ENCODE data around the gene OSBP.

DNA sequence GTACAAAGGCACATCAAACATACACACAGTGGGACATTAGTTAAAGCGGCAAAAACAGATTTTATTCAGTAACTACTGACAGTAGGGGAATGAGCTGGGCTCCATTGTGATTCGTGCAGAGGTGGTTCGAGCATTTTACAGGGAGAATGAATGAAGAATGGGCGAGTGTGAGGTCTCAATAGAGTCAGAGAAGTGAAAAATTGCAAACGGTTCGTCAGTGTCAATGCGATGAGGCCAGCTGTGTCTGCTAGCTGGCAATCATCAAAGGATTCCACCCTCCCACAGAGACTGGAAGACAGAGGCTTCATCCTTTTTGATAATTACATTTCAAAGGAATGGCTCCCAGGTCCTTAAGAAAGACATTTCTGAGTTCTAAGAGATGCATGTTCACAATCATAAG, 86.9 kb downstream of the OSBP start:
- TF ChIP-seq, protein P1, sequence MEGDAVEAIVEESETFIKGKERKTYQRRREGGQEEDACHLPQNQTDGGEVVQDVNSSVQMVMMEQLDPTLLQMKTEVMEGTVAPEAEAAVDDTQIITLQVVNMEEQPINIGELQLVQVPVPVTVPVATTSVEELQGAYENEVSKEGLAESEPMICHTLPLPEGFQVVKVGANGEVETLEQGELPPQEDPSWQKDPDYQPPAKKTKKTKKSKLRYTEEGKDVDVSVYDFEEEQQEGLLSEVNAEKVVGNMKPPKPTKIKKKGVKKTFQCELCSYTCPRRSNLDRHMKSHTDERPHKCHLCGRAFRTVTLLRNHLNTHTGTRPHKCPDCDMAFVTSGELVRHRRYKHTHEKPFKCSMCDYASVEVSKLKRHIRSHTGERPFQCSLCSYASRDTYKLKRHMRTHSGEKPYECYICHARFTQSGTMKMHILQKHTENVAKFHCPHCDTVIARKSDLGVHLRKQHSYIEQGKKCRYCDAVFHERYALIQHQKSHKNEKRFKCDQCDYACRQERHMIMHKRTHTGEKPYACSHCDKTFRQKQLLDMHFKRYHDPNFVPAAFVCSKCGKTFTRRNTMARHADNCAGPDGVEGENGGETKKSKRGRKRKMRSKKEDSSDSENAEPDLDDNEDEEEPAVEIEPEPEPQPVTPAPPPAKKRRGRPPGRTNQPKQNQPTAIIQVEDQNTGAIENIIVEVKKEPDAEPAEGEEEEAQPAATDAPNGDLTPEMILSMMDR (IDR thresholded peaks at IDR 0.05; ENCODE audit: borderline replicate concordance, extremely low read depth, low read length, poor library complexity, severe bottlenecking): no peak
- TF ChIP-seq EZH2 (IDR thresholded peaks at IDR 0.05; ENCODE audit: borderline replicate concordance, low read depth, low read length, severe bottlenecking): no peak

Measured in DND-41 (cell line).